LNCAP (cell line): ENCODE results near the gene CSNK2B.
A peak's percentile ranks its signal among the peaks of the same experiment; 100 is the strongest.

ENCODE experiments used
- CTCF ChIP-seq: fragments of 450-650 bp; IDR thresholded peaks from 2 replicates; pipeline ENCODE4 v1.5.1; 2017; ENCODE audit warnings: mild to moderate bottlenecking

The CSNK2B gene

GRCh38 chr6:31683591-31683990 is 17.7 kb downstream of the CSNK2B start:
- no peak for TF ChIP-seq CTCF

- no peak for TF ChIP-seq CTCF
Observed at GRCh38 chr6:31686483-31686882, 20.6 kb downstream of the CSNK2B start.

- no peak for TF ChIP-seq CTCF
Observed at GRCh38 chr6:31687321-31687720, 21.4 kb downstream of the CSNK2B start.

- TF ChIP-seq CTCF = no peak
Observed at GRCh38 chr6:31687860-31688693, 22.2 kb downstream of the CSNK2B start.

- peak; percentile 36 for TF ChIP-seq CTCF
Observed at GRCh38 chr6:31689249-31690110, 23.6 kb downstream of the CSNK2B start.

- no peak for TF ChIP-seq CTCF
Observed at GRCh38 chr6:31690231-31691077, 24.6 kb downstream of the CSNK2B start.

DNA sequence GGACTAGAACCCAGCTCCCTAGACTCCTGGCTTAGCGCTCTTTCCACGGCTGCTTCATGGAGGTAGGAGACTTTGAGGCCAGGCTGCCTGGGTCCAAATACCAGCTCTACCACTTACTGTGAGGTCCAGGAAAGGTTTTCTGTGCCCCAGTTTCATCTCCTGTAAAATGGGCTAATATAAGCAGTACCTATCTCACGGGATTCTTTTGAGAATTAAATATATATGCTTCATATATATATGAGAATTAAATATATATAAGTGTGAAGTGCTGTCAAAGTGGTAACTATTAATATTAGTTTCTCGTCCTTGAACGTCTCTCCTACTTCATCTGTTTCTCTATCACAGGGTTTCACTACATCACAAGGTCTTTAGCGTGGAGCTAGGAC is 25.2 kb downstream of the CSNK2B start:
- TF ChIP-seq CTCF = no peak
